ENCODE measurements around the gene ZNF646. TPM values are rescaled to one million over a fixed set of nuclear protein-coding genes. Genes with fewer than 3 reads are reported as not detected.
A peak's percentile ranks its signal among the peaks of the same experiment; 100 is the strongest.

ZNF646 gene
- total RNA-seq, 2 experiments from 2014 or later, result 18.6 to 19.9 TPM

GRCh38 chr16:31043898-31044481 lies 30.2 kb upstream of the ZNF646 start:
- intact Hi-C loops (cut with micrococcal nuclease), result no loop called here
- Mint-ChIP-seq H3K27me3 (no peaks in the 10 kb centered on the region), H3K4me1 (ENCODE audit: low read depth) (no peaks in the 10 kb centered on the region), H3K4me3 (no peak overlapping the region), H3K9me3 (no peaks in the 10 kb centered on the region), H3K27ac (no peak overlapping the region), H3K36me3 (peaks cover 6% of the 10 kb centered on the region)
- ChIA-PET POLR2A (no interaction called here), CTCF (no interaction called here)
- DNase-seq, result no peak

DNA sequence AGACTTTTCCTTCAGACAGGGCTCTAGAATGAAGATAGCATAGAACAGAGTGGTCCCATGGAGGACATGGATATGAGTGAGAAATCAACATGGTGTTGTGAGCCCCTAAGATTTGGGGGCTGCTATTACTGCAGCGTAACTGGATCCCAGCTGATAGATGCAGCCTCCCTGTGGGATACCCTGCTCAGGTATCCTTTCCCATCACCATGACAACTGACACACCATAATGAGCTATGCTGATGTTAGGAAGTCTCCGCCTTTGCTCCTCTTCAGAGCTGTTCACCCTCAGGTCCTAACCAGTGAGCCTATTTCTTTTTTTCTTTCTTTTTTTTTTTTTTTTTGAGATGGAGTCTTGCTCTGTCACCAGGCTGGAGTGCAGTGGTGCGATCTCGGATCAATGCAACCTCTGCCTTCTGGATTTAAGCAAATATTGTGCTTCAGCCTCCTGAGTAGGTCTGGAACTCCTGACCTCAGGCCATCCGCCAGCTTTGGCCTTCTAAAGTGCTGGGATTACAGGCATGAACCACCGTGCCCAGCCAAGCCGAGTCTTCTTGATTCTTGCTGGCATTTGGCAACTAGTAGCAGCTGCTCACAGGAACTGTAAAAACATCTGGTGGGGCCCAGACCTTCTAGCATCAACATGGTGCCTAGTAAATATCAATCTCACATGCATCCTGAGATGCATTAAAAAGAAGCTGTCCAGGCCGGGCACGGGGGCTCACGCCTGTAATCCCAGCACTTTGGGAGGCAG lies 23.8 kb upstream of the ZNF646 start:
- Mint-ChIP-seq H3K4me3 (no peak overlapping the region), H3K9me3 (no peaks in the 10 kb centered on the region), H3K4me1 (ENCODE audit: low read depth) (peaks cover 5% of the 10 kb centered on the region), H3K27me3 (no peaks in the 10 kb centered on the region), H3K27ac (no peak overlapping the region), H3K36me3 (no peaks in the 10 kb centered on the region)
- intact Hi-C loops (cut with micrococcal nuclease), result no loop called here
- no peak for DNase-seq
- ChIA-PET CTCF (interaction anchor here (0.6 to 1.5 kb wide), 2 partner anchors 41 to 92 kb away, joined by 3 read pairs; no protein-coding TSS in a partner anchor), POLR2A (no interaction called here)

DNA sequence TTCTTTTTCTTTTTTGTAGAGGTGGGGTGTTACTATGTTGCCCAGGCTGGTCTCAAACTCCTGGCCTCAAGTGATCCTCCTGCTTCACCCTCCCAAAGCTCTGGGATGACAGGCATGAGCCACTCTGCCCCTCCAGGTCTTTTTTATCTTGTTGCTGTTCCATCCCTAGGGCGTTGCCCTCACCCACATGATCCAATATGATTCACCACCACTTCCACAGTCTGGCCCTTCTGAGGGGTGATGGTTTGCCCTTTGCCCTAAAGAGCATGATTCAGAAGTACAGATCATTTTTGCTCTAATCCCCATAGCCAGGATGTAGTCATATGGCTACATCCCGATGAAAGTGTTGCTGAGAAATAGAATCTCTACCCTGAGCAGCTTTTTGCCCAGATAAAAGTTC lies 22.1 kb upstream of the ZNF646 start:
- Mint-ChIP-seq H3K27me3 (no peaks in the 10 kb centered on the region), H3K4me3 (no peak overlapping the region), H3K36me3 (no peaks in the 10 kb centered on the region), H3K27ac (no peak overlapping the region), H3K4me1 (ENCODE audit: low read depth) (peaks cover 5% of the 10 kb centered on the region), H3K9me3 (no peaks in the 10 kb centered on the region)
- CTCF ChIA-PET, result no interaction called here
- intact Hi-C loops (cut with micrococcal nuclease), result no loop called here
- DNase-seq, result peak; percentile 46
- POLR2A ChIA-PET, result no interaction called here

DNA sequence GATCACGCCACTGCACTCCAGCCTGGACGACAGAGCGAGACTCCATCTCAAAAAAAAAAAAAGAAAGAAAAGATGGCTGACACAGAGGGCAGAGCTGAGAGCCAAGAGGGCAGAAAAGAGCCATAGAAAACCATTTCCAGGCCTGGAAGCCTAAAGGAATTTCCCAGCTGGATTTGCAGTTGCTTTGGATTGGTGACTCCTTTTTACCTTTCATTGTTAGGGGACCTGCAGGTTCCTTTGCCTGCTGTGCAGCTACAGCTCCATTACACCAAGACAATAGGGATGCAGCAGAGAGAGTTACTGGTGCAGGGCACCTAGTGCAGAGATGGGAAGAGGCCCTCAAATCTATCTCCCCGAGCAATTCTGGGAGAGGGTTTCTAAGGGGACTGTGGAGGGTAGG lies 18.6 kb upstream of the ZNF646 start:
- Mint-ChIP-seq H3K4me3 (no peak overlapping the region), H3K27me3 (no peaks in the 10 kb centered on the region)
- intact Hi-C loops (cut with micrococcal nuclease), result no loop called here

DNA sequence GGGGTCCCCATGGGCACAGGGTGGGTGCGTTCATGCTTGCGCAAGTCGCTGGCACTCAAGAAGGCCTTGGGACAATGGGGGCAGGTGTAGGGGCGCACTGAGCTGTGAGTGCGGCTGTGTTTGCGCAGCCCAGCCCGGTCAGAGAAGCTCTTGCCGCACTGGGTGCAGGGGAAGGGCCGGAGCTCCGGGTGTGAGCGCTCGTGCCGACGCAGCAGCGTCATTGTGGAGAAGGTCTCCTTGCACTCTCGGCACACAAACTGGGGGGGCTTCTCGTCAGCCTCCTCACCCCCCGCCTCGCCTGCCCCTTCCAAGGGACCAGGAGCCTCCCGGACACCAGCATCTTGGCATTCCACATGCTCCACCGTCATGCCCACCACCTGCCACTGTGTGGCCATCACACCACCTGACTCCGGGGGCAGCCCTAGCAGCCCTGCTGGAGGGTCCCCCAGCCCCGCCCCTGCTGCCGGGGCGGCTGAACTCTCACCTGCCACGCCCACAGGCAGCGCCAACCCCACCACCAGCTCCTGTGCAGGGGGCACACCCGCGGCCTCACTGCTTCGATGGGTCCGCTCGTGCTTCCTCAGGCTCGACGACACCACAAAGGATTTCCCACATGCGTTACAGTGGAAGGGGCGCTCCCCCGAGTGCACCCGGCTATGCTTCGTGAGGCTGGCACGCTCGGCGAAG lies 13.0 kb upstream of the ZNF646 start:
- Mint-ChIP-seq H3K4me1 (ENCODE audit: low read depth) (peaks cover 28% of the 10 kb centered on the region), H3K27ac (no peak overlapping the region), H3K27me3 (no peaks in the 10 kb centered on the region), H3K4me3 (no peak overlapping the region), H3K9me3 (no peaks in the 10 kb centered on the region), H3K36me3 (peaks cover 24% of the 10 kb centered on the region)
- CTCF ChIA-PET, result no interaction called here
- POLR2A ChIA-PET, result interaction anchor here (0.6 kb wide), 1 partner anchor 27 kb away, joined by 3 read pairs; the partner anchor contains the start of gene PRSS53
- no peak for DNase-seq
- intact Hi-C loops (cut with micrococcal nuclease), result no loop called here

More for the DNA sequence above, 18.6 kb upstream of the ZNF646 start:
- no peak for DNase-seq
- POLR2A ChIA-PET, result interaction anchor here (0.6 kb wide), 1 partner anchor 580 kb away, joined by 4 read pairs; no protein-coding TSS in a partner anchor
- H3K27ac Mint-ChIP-seq, result no peak overlapping the region
- no peaks in the 10 kb centered on the region for H3K9me3 Mint-ChIP-seq
- peaks cover 3% of the 10 kb centered on the region for H3K36me3 Mint-ChIP-seq
- CTCF ChIA-PET, result no interaction called here
- peaks cover 5% of the 10 kb centered on the region for H3K4me1 Mint-ChIP-seq (ENCODE audit: low read depth)

GRCh38 chr16:31061813-31062440 lies 12.3 kb upstream of the ZNF646 start:
- DNase-seq, result no peak
- Mint-ChIP-seq H3K4me1 (ENCODE audit: low read depth) (peaks cover 28% of the 10 kb centered on the region), H3K9me3 (no peaks in the 10 kb centered on the region), H3K27me3 (no peaks in the 10 kb centered on the region), H3K27ac (no peak overlapping the region), H3K4me3 (no peak overlapping the region), H3K36me3 (peaks cover 24% of the 10 kb centered on the region)
- CTCF ChIA-PET, result no interaction called here
- intact Hi-C loops (cut with micrococcal nuclease), result no loop called here
- POLR2A ChIA-PET, result no interaction called here

DNA sequence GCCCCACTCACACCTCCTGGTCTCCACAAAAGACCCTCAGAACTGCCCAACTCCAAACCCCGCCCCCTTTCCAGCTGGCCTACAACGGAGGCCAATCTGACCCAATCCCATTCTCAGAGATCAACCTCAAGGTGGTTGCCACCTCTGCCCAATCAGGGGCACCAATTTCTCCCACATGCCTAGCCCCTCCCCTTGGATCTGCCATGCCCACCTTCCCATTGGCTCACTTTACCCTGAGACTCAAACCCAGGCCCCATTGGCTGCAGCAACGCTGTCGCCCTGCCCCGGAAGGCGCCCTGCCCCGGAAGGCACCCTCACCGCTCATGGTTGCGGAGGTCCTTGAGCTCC lies 10.8 kb upstream of the ZNF646 start:
- intact Hi-C loops (cut with micrococcal nuclease), result no loop called here
- DNase-seq, result no peak
- peaks cover 24% of the 10 kb centered on the region for H3K36me3 Mint-ChIP-seq
- H3K4me1 Mint-ChIP-seq (ENCODE audit: low read depth), result peaks cover 28% of the 10 kb centered on the region
- CTCF ChIA-PET, result no interaction called here
- no peak overlapping the region for H3K4me3 Mint-ChIP-seq
- H3K9me3 Mint-ChIP-seq, result no peaks in the 10 kb centered on the region
- H3K27ac Mint-ChIP-seq, result no peak overlapping the region
- POLR2A ChIA-PET, result no interaction called here
- no peaks in the 10 kb centered on the region for H3K27me3 Mint-ChIP-seq

GRCh38 chr16:31063843-31064611 lies 10.2 kb upstream of the ZNF646 start:
- H3K36me3 Mint-ChIP-seq, result peaks cover 24% of the 10 kb centered on the region
- H3K4me1 Mint-ChIP-seq (ENCODE audit: low read depth), result peaks cover 32% of the 10 kb centered on the region
- H3K4me3 Mint-ChIP-seq, result peak overlapping the region; percentile 23
- H3K27ac Mint-ChIP-seq, result peak overlapping the region; percentile 69
- no peaks in the 10 kb centered on the region for H3K27me3 Mint-ChIP-seq
- ChIA-PET POLR2A (interaction anchor here (1.1 kb wide), 1 partner anchor 9 kb away, joined by 5 read pairs; no protein-coding TSS in a partner anchor), CTCF (interaction anchor here (1.5 kb wide), 1 partner anchor 79 kb away, joined by 4 read pairs; the partner anchor contains the start of gene HSD3B7)
- H3K9me3 Mint-ChIP-seq, result no peaks in the 10 kb centered on the region
- no peak for DNase-seq
- intact Hi-C loops (cut with micrococcal nuclease), result no loop called here

DNA sequence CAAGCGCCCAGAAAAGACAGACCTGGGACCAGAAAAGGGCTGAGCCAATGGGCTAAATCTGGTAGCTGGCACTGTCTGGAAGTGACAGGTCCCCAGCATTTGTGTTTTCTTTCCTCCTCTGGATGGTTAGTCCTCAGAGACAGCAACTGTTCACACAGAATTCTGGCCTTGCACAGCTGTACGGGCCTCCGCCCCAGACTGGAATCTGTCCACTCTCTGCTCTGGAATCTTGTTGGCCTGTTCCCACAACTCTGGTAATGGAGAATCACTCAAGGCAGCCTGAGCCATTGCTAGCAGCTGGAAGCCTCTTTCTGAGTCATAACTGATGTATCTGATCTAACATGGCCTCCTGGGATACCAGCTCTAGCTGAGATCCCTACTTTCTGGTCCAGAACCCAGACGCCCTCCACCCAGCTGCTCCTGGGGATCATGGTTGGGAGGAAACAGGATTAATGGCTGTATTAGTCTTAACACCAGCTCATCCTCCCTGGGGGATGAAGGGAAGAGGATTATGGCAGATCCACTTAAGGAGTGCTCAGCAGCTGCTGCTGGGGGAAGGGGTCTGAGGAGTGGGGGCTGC lies 9.2 kb upstream of the ZNF646 start:
- no peaks in the 10 kb centered on the region for H3K27me3 Mint-ChIP-seq
- POLR2A ChIA-PET, result interaction anchor here (1.1 kb wide), 1 partner anchor 8 kb away, joined by 5 read pairs; no protein-coding TSS in a partner anchor
- peak overlapping the region; percentile 69 for H3K27ac Mint-ChIP-seq
- peaks cover 24% of the 10 kb centered on the region for H3K36me3 Mint-ChIP-seq
- no peaks in the 10 kb centered on the region for H3K9me3 Mint-ChIP-seq
- intact Hi-C loops (cut with micrococcal nuclease), result no loop called here
- CTCF ChIA-PET, result interaction anchor here (1.5 kb wide), 1 partner anchor 80 kb away, joined by 4 read pairs; the partner anchor contains the start of gene HSD3B7
- no peak for DNase-seq
- peaks cover 36% of the 10 kb centered on the region for H3K4me1 Mint-ChIP-seq (ENCODE audit: low read depth)
- peak overlapping the region; percentile 23 for H3K4me3 Mint-ChIP-seq

- intact Hi-C loops (cut with micrococcal nuclease), result no loop called here
- CTCF ChIA-PET, result interaction anchor here (0.6 to 2.0 kb wide), 4 partner anchors 33 to 801 kb away, joined by 3 to 5 read pairs (median 4); no protein-coding TSS in a partner anchor
- Mint-ChIP-seq H3K36me3 (peaks cover 15% of the 10 kb centered on the region), H3K4me3 (no peak overlapping the region), H3K27ac (no peak overlapping the region), H3K4me1 (ENCODE audit: low read depth) (peaks cover 45% of the 10 kb centered on the region), H3K9me3 (no peaks in the 10 kb centered on the region), H3K27me3 (no peaks in the 10 kb centered on the region)
- DNase-seq, result no peak
- POLR2A ChIA-PET, result no interaction called here
These were observed 6.9 kb upstream of the ZNF646 start for GRCh38 chr16:31067342-31067741.

DNA sequence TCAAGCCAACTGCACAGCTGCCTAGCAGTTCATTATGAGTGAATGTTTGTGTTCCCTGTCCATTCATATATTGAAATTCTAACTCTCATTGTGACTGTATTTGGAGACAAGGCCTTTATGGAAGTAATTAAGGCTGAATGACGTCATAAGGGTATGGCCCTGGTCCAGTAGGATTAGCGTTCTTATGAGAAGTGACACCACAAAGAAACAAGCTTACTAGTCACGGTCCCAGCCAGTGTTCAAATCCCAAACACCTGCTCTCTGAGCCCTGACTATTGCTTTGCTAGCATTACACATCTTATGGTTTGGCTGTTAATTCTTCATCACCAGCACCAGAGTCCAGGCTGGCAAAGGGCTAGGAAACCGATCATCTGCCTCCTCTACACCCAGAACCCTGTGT lies 2.4 kb upstream of the ZNF646 start:
- ChIA-PET POLR2A (interaction anchor here (1.3 kb wide), 1 partner anchor 108 kb away, joined by 5 read pairs; the partner anchor contains the start of gene FUS), CTCF (interaction anchor here (1.6 to 3.4 kb wide), 2 partner anchors 70 to 86 kb away, joined by 5 to 18 read pairs; partner anchors contain the start of gene HSD3B7)
- peak; percentile 26 for DNase-seq
- Mint-ChIP-seq H3K27ac (peak overlapping the region; percentile 97), H3K9me3 (no peaks in the 10 kb centered on the region), H3K36me3 (no peaks in the 10 kb centered on the region), H3K4me1 (ENCODE audit: low read depth) (peaks cover 34% of the 10 kb centered on the region), H3K27me3 (no peaks in the 10 kb centered on the region), H3K4me3 (peak overlapping the region; percentile 98)
- intact Hi-C loops (cut with micrococcal nuclease), result no loop called here

All from activated CD4-positive, alpha-beta memory T cell treated with anti-CD3 and anti-CD28 coated beads for 36 hours (primary cell).